HG03108 (cell line): ENCODE results near the gene GABBR2.

Source experiments
- ATAC-seq: cut with Tn5 transposase; IDR thresholded peaks from one replicate; pipeline ENCODE4 v1.9.1; 2021; ENCODE audit warnings: moderate library complexity; ENCODE audit not compliant: unreplicated experiment

Gene GABBR2

DNA sequence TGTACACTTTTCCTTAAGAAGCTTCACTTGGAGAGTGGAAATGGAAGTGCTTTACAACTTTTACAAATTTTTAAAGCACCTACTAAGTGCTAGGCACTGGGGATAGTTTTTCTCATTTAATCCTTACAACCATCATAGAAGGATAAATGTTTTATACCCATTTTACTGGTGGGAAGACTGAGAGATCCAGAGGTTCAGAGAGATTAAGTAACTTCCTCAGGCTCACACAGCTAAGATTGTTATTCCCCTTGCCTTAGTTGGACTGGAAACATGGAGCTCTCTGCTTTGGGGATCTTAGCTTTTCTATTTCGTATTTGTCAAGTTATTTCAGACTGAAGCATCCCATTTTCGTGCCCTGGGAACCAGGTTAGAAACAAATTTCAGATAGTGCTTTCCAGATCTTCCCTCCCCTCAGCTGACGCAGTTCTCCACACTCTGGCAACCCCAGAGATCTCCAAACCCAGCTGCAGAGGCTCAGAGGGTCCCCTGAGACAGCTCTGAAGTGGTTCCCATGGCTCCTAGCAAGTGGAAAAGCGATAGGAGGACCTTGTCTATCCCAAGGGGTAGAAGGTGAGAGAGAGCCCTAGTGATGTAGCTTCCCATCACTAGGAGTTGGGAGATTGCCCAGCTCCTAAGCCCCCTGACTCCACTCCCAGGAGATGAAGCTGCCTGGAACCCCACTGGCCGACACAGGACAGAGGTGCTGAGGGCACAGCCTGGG is 16.2 kb upstream of the GABBR2 start:
- no peak for ATAC-seq

GRCh38 chr9:98721643-98722042 is 12.9 kb upstream of the GABBR2 start:
- no peak for ATAC-seq

GRCh38 chr9:98720402-98720801 is 11.7 kb upstream of the GABBR2 start:
- ATAC-seq: no peak

DNA sequence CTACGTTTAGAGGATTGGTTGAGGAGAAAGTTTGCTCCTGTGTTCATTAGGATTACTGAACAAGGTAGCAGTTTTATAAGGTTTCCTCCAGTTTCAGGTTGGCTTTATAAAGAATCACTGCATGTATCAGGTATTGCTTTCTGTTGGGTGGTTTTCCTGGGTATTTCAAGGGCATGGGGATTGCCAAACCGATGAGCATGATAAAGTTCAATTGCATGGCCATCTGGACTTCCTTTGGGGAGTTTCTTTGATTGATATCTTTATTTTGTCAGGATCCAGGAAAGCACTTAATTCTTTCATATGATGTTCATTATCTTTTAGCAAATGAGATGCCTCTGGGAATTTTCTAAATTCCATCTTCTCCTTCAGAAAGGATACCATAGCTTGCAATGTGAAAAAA is 10.3 kb upstream of the GABBR2 start:
- no peak for ATAC-seq

DNA sequence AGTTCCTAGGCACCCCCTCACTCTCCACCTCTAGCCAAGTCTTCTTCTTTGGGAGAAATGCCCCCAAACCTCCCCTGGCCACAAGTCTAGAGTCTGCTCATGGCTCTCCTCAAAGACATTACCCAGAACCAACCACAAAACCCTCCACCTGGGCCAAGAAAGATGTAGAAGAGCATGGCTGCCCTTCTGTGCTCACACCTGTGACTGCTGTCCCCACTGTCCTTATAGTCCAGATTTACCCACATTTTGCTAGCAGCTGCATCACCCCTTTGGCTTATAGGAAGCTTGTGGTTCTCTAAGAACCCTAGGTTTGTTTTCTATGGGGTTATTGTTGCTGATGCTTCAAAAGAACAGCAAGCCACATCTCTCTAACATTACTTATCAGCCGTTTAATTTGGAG is 6.1 kb upstream of the GABBR2 start:
- ATAC-seq: no peak

- ATAC-seq: no peak
Measured at GRCh38 chr9:98712987-98713386, 4.3 kb upstream of the GABBR2 start.

DNA sequence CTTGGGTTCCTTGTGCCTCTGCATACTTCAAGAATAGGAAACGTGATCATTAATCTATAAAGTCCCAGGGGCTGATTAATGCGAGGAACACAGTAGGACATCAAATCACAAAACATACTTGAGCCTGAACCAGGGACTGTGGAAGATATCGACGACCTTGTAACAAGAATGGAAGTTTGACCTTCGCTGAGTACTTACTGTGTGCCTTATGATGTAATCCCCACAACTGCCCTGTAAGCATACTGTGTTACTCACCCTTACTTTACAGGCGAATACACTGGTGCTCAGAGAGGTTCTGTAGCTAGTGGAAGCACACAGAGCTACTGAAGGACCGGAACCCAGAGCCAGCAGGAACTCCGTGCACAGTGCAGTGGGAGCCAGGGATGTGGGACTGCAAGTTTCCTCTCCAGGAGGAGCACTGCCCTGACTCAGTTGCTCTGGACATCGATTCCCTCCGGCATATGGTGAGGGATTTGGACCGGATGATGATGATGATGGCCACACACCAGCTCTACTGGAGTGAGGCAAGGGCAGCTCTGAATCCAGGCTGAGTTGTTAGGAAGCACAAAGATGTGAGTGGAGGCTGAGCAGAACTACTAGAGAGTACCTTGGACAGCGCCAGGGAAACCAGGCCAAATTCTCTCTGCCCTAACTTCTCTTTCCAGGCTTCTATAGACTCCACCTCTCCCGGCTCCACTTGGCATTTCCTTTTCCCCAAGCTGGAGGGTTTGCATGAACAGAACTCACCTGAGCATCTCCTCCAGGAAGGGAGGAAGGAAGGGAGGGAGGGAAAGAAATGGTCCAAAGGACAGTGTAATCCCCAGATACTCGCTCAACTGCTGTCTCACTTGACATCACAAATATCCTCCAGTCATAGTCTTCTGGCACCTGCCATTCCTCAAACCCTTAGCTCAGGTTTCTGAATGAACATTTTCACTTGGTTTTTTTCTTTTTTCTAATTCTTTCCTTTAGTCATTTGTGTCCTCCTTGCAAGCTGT is 1.5 kb upstream of the GABBR2 start:
- ATAC-seq: no peak

GRCh38 chr9:98708103-98708932 is 417 bp downstream of the GABBR2 start:
- ATAC-seq: no peak

GRCh38 chr9:98707166-98708102 is 1.3 kb downstream of the GABBR2 start:
- ATAC-seq: no peak

DNA sequence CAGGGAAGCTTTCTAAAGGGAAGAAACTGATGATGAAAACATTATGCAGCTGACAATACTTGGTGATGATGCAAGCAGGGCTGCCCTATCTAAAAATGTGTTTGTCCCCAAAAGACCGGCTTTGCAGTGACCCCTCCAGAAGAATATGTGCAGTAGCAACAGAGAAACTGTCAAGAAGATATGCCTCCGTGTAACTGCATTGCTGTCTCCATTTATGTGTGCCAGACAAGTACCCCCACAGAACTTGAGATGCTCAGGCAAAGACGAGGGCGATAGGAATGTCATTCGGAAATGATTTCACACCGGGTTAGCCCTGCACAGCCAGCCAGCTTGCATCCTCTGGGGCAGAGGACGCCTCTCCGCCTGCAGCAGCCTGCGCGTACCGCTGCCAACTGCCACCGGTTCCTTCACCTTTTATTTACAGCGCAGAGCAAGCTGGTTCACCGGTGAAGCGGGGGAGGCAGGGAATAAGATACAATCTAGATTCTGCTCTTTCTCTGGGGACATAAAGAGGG is 2.0 kb downstream of the GABBR2 start:
- ATAC-seq: no peak

GRCh38 chr9:98702835-98703380 is 5.8 kb downstream of the GABBR2 start:
- ATAC-seq: no peak

GRCh38 chr9:98702340-98702739 is 6.4 kb downstream of the GABBR2 start:
- no peak for ATAC-seq

GRCh38 chr9:98701576-98701975 is 7.2 kb downstream of the GABBR2 start:
- ATAC-seq: no peak

- ATAC-seq: no peak
Measured at GRCh38 chr9:98700801-98701200, 7.9 kb downstream of the GABBR2 start.

DNA sequence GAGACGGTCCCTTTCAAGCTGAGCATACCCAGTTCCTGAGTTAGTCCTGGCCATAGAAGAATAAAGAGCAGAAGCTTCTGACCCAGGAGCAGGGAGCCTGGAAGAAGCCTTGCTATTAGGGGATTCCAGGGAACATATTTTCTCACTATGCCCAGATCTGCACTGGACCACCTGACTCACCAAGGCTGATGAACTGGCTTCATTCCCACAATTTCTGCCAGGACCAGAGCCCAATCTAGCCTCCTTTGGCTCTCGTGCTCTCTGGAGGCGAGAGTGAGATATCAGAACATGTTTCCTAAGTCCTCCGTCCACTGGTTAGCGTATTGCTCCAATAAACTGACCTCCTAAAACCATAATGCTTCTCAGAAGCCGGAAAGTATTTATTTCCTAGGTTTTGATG is 9.9 kb downstream of the GABBR2 start:
- ATAC-seq: no peak

DNA sequence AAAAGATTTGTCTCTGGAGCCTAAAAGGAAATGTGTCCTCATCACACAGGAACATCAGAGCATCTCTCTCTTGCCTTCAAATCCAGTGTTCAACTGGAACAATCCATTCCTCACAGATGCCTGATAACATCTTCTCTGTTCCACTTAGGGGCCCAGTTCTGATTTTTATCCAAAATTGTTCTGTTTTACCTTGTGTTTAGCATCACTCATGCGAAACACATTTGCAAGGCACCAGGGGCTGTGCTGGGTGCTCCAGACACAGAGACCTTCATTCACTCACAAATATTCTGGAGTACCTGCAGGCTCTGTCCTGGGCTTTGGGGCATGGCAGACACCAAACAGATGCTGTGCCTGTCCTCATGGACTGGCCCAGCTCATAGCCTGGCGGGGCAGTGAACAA is 13.8 kb downstream of the GABBR2 start:
- ATAC-seq: no peak

DNA sequence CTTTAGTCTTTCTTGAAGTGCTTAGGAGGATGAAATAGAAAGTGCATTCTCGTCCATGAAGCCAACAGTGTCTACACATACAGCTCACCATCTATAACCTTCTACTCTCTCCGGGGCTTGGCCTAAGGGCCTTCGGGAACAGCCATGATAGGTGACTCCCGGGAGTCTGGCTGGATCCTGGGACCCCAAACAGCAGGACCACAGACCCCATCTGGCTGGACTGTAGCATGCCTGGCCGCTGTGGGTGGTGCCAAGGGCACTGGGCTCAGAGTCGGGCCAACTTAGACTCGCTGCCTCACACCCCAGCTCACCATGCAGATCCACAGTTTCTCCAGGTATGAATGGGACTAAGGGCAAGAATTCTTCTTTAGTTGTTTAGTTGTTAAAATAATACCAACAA is 16.3 kb downstream of the GABBR2 start:
- ATAC-seq: no peak

DNA sequence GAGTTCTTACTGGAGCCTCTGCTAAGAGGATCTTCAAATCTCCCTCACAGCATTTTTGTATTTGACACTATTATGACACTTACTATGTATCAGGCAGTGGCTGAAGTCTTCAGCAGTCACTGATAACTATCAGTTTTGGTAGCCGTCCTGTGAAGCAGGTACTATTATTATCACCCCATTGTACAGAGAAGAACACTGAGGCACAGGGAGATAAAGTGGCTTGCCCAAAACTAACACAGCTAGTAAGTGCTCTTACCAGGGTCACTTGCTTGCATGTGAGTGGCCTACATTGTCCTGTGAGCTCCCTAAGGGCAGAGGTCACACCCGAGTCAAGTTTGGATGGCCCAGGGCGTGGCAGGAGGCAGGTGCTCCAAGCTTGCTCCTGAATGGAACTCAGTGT is 16.8 kb downstream of the GABBR2 start:
- ATAC-seq: no peak

- no peak for ATAC-seq
Measured at GRCh38 chr9:98690686-98691085, 18.0 kb downstream of the GABBR2 start.
